Neural cell (in vitro differentiated cells): Measurements from ENCODE around the gene SLIT3. TPM values are rescaled to one million over a fixed set of nuclear protein-coding genes. Genes with fewer than 3 reads are reported as not detected.

Experiments
- H2AFZ ChIP-seq: fragments of 200-600, 300-800 bp; sonication (generic), shearing (Covaris generic); 2 replicates; pipeline ENCODE4 v1.6.0; 2014; ENCODE audit warnings: low read depth, mild to moderate bottlenecking, antibody characterized with exemption, low read length, moderate library complexity
- H3F3A ChIP-seq: fragments of 200-600 bp; shearing (Covaris generic); 2 replicates; pipeline ENCODE4 v1.6.1; 2016; ENCODE audit warnings: mild to moderate bottlenecking, moderate library complexity, mixed read lengths, antibody characterized with exemption, low read length; ENCODE audit not compliant: insufficient read depth, poor library complexity, severe bottlenecking
- H3K27ac ChIP-seq: fragments of 200-600, 300-800 bp; sonication (generic), shearing (Covaris generic); 2 replicates; pipeline ENCODE4 v1.5.1; 2014; ENCODE audit warnings: mild to moderate bottlenecking, low read length, moderate library complexity
- H3K27me3 ChIP-seq: fragments of 300-800, 200-600 bp; sonication (generic), shearing (Covaris generic); 2 replicates; pipeline ENCODE4 v1.6.0; 2014; ENCODE audit warnings: mild to moderate bottlenecking, low read depth, low read length, moderate library complexity; ENCODE audit not compliant: insufficient read depth
- H3K36me3 ChIP-seq: fragments of 300-800, 200-600 bp; sonication (generic), shearing (Covaris generic); 2 replicates; pipeline ENCODE4 v1.5.1; 2014; ENCODE audit warnings: mild to moderate bottlenecking, antibody characterized with exemption, low read length, moderate library complexity; ENCODE audit not compliant: insufficient read depth
- H3K4me2 ChIP-seq: fragments of 300-800, 200-600 bp; sonication (generic), shearing (Covaris generic); 2 replicates; pipeline ENCODE4 v1.6.0; 2014; ENCODE audit warnings: mild to moderate bottlenecking, low read length
- H3K4me3 ChIP-seq: fragments of 300-800, 200-600 bp; sonication (generic), shearing (Covaris generic); 2 replicates; pipeline ENCODE4 v1.5.1; 2014; ENCODE audit warnings: mild to moderate bottlenecking, low read length, moderate library complexity
- H3K79me2 ChIP-seq: fragments of 200-600 bp; shearing (Covaris generic); replicated peaks from 2 replicates; pipeline ENCODE4 v1.6.0; 2014; ENCODE audit warnings: mild to moderate bottlenecking, low read length, moderate library complexity; ENCODE audit not compliant: insufficient read depth
- H3K9ac ChIP-seq: fragments of 300-800, 200-600 bp; sonication (generic), shearing (Covaris generic); 2 replicates; pipeline ENCODE4 v1.6.1; 2016; ENCODE audit warnings: mild to moderate bottlenecking, low read length, mixed read lengths
- H3K9me2 ChIP-seq: fragments of 200-600 bp; shearing (Covaris generic); 2 replicates; pipeline ENCODE4 v1.6.1; 2016; ENCODE audit warnings: mild to moderate bottlenecking, low read length, mixed read lengths; ENCODE audit not compliant: insufficient read depth
- H3K9me3 ChIP-seq: fragments of 200-600, 300-800 bp; sonication (generic), shearing (Covaris generic); 2 replicates; pipeline ENCODE4 v1.6.1; 2016; ENCODE audit warnings: mild to moderate bottlenecking, mixed run types, low read length, moderate library complexity, mixed read lengths
- H4K20me1 ChIP-seq: fragments of 200-600 bp; shearing (Covaris generic); 2 replicates; pipeline ENCODE4 v1.6.1; 2016; ENCODE audit warnings: mild to moderate bottlenecking, mixed run types; ENCODE audit not compliant: insufficient read depth
- EP300 ChIP-seq: fragments of 450-650 bp; conservative IDR thresholded peaks from 2 replicates; pipeline ENCODE4 v1.6.1; 2014; ENCODE audit warnings: antibody characterized with exemption, mild to moderate bottlenecking, moderate library complexity; ENCODE audit not compliant: poor library complexity, severe bottlenecking
- EZH2 ChIP-seq: fragments of 200-600, 300-800 bp; shearing (Covaris generic), sonication (generic); IDR thresholded peaks from 2 replicates; pipeline ENCODE4 v1.6.1; 2014; ENCODE audit warnings: antibody characterized with exemption, low read length, borderline replicate concordance, mild to moderate bottlenecking; ENCODE audit not compliant: insufficient read depth, poor library complexity, severe bottlenecking
- MXI1 ChIP-seq: fragments of 450-650 bp; conservative IDR thresholded peaks from 2 replicates; pipeline ENCODE4 v1.6.1; 2014; ENCODE audit warnings: antibody characterized with exemption, mild to moderate bottlenecking; ENCODE audit not compliant: poor library complexity, severe bottlenecking
- POLR2AphosphoS5 ChIP-seq: IDR thresholded peaks from 2 replicates; pipeline ENCODE4 v1.6.1; 2012
- RAD21 ChIP-seq: fragments of 450-650 bp; conservative IDR thresholded peaks from 2 replicates; pipeline ENCODE4 v1.6.1; 2014; ENCODE audit warnings: antibody characterized with exemption, mild to moderate bottlenecking, moderate library complexity
- SMC3 ChIP-seq: fragments of 450-650 bp; conservative IDR thresholded peaks from 2 replicates; pipeline ENCODE4 v1.6.1; 2014; ENCODE audit warnings: antibody characterized with exemption, mild to moderate bottlenecking, moderate library complexity; ENCODE audit not compliant: poor library complexity
- TAF1 ChIP-seq: IDR thresholded peaks from 2 replicates; pipeline ENCODE4 v1.6.1; 2012; ENCODE audit warnings: low read depth
- polyA plus RNA-seq: library from polyadenylated mRNA; depleted of rRNA; stranded (reverse); fragments of >200 nt; gene quantifications from 2 replicates; pipeline ENCODE4 v1.2.3, GENCODE V29; 2014
- TF ChIP-seq, protein P1 (sequence below): fragments of 450-650 bp; IDR thresholded peaks from 2 replicates; pipeline ENCODE4 v1.5.1; 2014; ENCODE audit warnings: antibody characterized with exemption, mild to moderate bottlenecking, moderate library complexity; ENCODE audit not compliant: poor library complexity, severe bottlenecking
- TF ChIP-seq, protein P2 (sequence below): IDR thresholded peaks from 2 replicates; pipeline ENCODE4 v1.6.1; 2012; ENCODE audit warnings: borderline replicate concordance

The SLIT3 gene
- polyA plus RNA-seq, 1 donor from 2014 or later: 1.2 TPM

DNA sequence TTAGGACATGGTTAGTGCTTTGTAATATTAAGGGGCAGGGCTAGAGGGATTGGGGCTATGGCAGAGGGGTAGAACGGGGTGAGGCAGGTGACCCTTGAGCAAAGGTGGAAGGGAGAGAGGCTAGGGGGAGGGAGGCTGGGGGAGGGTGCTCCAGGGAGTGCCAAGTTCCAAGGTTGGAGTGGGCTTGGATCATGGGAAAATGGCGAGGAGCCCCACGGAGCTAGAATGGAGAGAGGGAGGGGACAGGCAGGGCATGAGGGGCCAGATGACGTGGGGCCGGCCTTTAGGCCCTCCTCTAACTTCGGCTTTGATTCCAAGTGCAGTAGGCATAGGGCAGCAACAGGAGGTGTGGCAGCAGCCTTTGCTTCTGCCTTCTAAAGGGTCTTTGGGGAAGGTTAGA is 550.0 kb downstream of the SLIT3 start:
- Histone ChIP-seq H3K9me3 (no peaks in the 10 kb centered on the region), H3K4me3 (no peak overlapping the region), H2AFZ (no peak overlapping the region), H3K36me3 (no peaks in the 10 kb centered on the region), H3F3A (no peaks in the 10 kb centered on the region), H3K27me3 (no peaks in the 10 kb centered on the region), H3K9ac (no peak overlapping the region), H4K20me1 (no peaks in the 10 kb centered on the region), H3K79me2 (no peaks in the 10 kb centered on the region), H3K9me2 (no peaks in the 10 kb centered on the region), H3K27ac (no peak overlapping the region), H3K4me2 (no peak overlapping the region)
- TF ChIP-seq TAF1: no peak
- TF ChIP-seq EP300: no peak
- TF ChIP-seq POLR2AphosphoS5: no peak
- TF ChIP-seq, protein P1, sequence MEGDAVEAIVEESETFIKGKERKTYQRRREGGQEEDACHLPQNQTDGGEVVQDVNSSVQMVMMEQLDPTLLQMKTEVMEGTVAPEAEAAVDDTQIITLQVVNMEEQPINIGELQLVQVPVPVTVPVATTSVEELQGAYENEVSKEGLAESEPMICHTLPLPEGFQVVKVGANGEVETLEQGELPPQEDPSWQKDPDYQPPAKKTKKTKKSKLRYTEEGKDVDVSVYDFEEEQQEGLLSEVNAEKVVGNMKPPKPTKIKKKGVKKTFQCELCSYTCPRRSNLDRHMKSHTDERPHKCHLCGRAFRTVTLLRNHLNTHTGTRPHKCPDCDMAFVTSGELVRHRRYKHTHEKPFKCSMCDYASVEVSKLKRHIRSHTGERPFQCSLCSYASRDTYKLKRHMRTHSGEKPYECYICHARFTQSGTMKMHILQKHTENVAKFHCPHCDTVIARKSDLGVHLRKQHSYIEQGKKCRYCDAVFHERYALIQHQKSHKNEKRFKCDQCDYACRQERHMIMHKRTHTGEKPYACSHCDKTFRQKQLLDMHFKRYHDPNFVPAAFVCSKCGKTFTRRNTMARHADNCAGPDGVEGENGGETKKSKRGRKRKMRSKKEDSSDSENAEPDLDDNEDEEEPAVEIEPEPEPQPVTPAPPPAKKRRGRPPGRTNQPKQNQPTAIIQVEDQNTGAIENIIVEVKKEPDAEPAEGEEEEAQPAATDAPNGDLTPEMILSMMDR: no peak
- TF ChIP-seq MXI1: no peak
- TF ChIP-seq, protein P2, sequence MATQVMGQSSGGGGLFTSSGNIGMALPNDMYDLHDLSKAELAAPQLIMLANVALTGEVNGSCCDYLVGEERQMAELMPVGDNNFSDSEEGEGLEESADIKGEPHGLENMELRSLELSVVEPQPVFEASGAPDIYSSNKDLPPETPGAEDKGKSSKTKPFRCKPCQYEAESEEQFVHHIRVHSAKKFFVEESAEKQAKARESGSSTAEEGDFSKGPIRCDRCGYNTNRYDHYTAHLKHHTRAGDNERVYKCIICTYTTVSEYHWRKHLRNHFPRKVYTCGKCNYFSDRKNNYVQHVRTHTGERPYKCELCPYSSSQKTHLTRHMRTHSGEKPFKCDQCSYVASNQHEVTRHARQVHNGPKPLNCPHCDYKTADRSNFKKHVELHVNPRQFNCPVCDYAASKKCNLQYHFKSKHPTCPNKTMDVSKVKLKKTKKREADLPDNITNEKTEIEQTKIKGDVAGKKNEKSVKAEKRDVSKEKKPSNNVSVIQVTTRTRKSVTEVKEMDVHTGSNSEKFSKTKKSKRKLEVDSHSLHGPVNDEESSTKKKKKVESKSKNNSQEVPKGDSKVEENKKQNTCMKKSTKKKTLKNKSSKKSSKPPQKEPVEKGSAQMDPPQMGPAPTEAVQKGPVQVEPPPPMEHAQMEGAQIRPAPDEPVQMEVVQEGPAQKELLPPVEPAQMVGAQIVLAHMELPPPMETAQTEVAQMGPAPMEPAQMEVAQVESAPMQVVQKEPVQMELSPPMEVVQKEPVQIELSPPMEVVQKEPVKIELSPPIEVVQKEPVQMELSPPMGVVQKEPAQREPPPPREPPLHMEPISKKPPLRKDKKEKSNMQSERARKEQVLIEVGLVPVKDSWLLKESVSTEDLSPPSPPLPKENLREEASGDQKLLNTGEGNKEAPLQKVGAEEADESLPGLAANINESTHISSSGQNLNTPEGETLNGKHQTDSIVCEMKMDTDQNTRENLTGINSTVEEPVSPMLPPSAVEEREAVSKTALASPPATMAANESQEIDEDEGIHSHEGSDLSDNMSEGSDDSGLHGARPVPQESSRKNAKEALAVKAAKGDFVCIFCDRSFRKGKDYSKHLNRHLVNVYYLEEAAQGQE: no peak
- TF ChIP-seq RAD21: no peak
- no peak for TF ChIP-seq EZH2
- no peak for TF ChIP-seq SMC3

DNA sequence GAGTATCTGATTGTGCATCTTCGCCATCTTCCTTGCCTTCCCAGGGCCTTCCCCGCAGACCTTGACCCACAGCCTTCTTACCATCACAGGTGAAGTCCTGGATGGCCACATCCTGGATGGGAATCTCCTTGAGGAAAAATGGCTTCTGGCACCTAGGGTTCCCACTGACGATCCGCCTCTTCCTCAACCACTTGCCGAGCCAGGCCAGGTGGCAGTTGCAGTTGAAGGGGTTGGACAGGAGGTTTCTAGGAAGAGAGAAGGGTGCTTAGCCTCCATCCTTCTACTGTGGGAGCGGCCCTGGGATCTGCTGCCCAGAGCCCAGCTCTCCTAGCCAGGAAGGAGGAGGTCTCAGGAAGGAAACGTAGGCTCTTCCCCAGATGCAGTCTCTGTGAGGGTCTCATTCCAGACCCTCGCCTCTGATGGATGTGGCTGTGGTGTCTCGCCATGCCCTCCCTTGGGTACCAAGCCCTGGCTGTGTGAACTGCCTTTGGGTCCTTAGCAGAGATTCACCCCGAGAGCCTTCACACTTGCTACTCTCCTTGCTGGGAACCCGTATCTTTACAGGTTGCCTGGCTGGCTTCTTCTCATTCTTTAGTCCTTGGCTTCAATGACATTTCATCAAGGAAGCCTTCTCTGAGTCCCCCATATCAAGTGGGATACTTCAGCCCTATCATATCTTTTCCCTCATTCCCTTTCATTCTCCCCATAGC is 551.4 kb downstream of the SLIT3 start:
- no peaks in the 10 kb centered on the region for H3K27me3 ChIP-seq

More for the DNA sequence above, 551.4 kb downstream of the SLIT3 start:
- no peak overlapping the region for H3K4me2 ChIP-seq
- no peak overlapping the region for H2AFZ ChIP-seq
- H3K9ac ChIP-seq: no peak overlapping the region
- H3K9me2 ChIP-seq: no peaks in the 10 kb centered on the region
- no peaks in the 10 kb centered on the region for H3K36me3 ChIP-seq
- TF ChIP-seq, protein P1: no peak
- TF ChIP-seq POLR2AphosphoS5 (no peak), EZH2 (no peak), SMC3 (no peak), RAD21 (no peak), TAF1 (no peak), MXI1 (no peak), EP300 (no peak)
- TF ChIP-seq, protein P2: no peak
- H3K79me2 ChIP-seq: no peaks in the 10 kb centered on the region
- no peaks in the 10 kb centered on the region for H4K20me1 ChIP-seq
- H3K9me3 ChIP-seq: peaks cover 4% of the 10 kb centered on the region
- H3K27ac ChIP-seq: no peak overlapping the region
- no peaks in the 10 kb centered on the region for H3F3A ChIP-seq
- no peak overlapping the region for H3K4me3 ChIP-seq
